Ovary (tissue), 3 donors: ENCODE measurements around the gene ZMAT5.

Experiments used
- CTCF ChIP-seq, 3 donors: fragments of 450-650 bp in 2 of 3; fragments of 200-600 bp in 1 of 3; IDR thresholded peaks; one replicate each; pipeline versions ENCODE4 v1.5.1 to v1.8.0; 2016 to 2022; ENCODE audit warnings: antibody characterized with exemption in 3 of 3, mild to moderate bottlenecking in 1 of 3
- EP300 ChIP-seq: sonication (generic); formaldehyde crosslinking; IDR thresholded peaks from one replicate; pipeline ENCODE4 v1.6.1; 2017; ENCODE audit warnings: antibody characterized with exemption
- POLR2A ChIP-seq: fragments of 450-650 bp; IDR thresholded peaks from one replicate; pipeline ENCODE4 v1.6.1; 2017; ENCODE audit warnings: antibody characterized with exemption, mild to moderate bottlenecking, moderate library complexity
- donor health status: DM: no; HTN: no; CAD: no.

DNA sequence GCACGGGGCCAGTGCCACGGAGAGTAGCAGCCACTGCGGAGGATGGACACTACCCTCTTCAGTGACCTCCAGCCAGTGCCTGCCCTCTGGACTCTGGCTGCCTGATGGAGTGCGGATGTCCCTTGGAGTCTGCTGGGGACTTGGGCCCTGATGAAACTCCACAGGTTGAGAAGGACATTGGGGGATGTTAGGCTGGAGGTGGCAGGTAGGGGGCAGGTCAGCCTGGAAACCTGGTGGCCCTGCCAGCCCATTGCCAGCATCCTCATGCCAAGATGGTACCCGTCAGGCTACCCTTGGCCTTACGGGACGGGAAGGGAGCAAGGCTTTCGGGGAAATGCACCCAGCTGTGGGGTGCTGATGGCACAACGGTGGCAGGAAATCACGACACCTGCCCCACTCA is 43.0 kb downstream of the ZMAT5 start:
- TF ChIP-seq CTCF (IDR thresholded peaks at IDR 0.05) (no peak), POLR2A (no peak), EP300 (no peak)
